H1 (cell line): ENCODE results near the gene SBF1.

Experiments used
- CREB1 ChIP-seq: IDR thresholded peaks from 2 replicates; pipeline ENCODE4 v1.6.1; 2012; ENCODE audit warnings: inconsistent platforms
- CTCF ChIP-seq, 3 experiments: IDR thresholded peaks; 1 replicate in 2 of 3; 2 replicates in 1 of 3; pipeline versions ENCODE4 v1.5.1 to v1.6.1; 2011; ENCODE audit warnings: low read length in 3 of 3, mild to moderate bottlenecking in 3 of 3, inconsistent platforms in 2 of 3, low read depth in 1 of 3, moderate library complexity in 1 of 3; ENCODE audit not compliant: insufficient read depth in 1 of 3; ENCODE audit errors: control extremely low read depth in 1 of 3
- EP300 ChIP-seq, 2 experiments: IDR thresholded peaks; 1 replicate in 1 of 2; 2 replicates in 1 of 2; pipeline ENCODE4 v1.6.1; 2011 to 2012; ENCODE audit warnings: low read depth in 2 of 2, low read length in 2 of 2, mild to moderate bottlenecking in 2 of 2, borderline replicate concordance in 1 of 2, inconsistent platforms in 1 of 2, moderate library complexity in 1 of 2
- JUN ChIP-seq: IDR thresholded peaks from 2 replicates; pipeline ENCODE4 v1.6.1; 2011; ENCODE audit warnings: low read depth, mild to moderate bottlenecking, improper control_type of control experiment, low read length
- MAX ChIP-seq: IDR thresholded peaks from 2 replicates; pipeline ENCODE4 v1.6.1; 2012; ENCODE audit warnings: inconsistent platforms
- TAF1 ChIP-seq: IDR thresholded peaks from 2 replicates; pipeline ENCODE4 v1.6.1; 2011; ENCODE audit warnings: mild to moderate bottlenecking, low read depth, low read length
- TEAD4 ChIP-seq: IDR thresholded peaks from 2 replicates; pipeline ENCODE4 v1.6.1; 2012; ENCODE audit warnings: low read depth, low read length, inconsistent platforms, mixed read lengths
- YY1 ChIP-seq: IDR thresholded peaks from 2 replicates; pipeline ENCODE4 v1.6.1; 2011; ENCODE audit warnings: low read depth, mild to moderate bottlenecking, low read length

- TF ChIP-seq YY1 (no peak), JUN (no peak), TAF1 (no peak), TEAD4 (no peak), EP300 (IDR thresholded peaks at IDR 0.05; ENCODE audit: borderline replicate concordance in 1 of 2, low read depth in 2 of 2, low read length in 2 of 2) (no peak), CTCF (IDR thresholded peaks at IDR 0.05; ENCODE audit: control extremely low read depth in 1 of 3, insufficient read depth in 1 of 3, low read depth in 1 of 3, low read length in 3 of 3) (no peak), MAX (no peak), CREB1 (no peak)
Observed at GRCh38 chr22:50518606-50519005, 43.8 kb upstream of the SBF1 start.
